K562 (cell line): ENCODE data around the gene KIAA0319L. TPM values are rescaled to one million over a fixed set of nuclear protein-coding genes. Genes with fewer than 3 reads are reported as not detected.

Experiments
- DACH1 ChIP-seq: fragments of 450-650 bp; IDR thresholded peaks from 2 replicates; pipeline ENCODE4 v1.6.1; 2018; ENCODE audit not compliant: partially characterized antibody
- FOXP1 ChIP-seq: sonication (generic); formaldehyde crosslinking; IDR thresholded peaks from 2 replicates; pipeline ENCODE4 v1.8.0; 2022; ENCODE audit warnings: mild to moderate bottlenecking, missing genetic modification reagents
- GABPA ChIP-seq: fragments of 200-800 bp; sonication (Bioruptor generic); conservative IDR thresholded peaks from 2 replicates; pipeline ENCODE4 v1.6.1; 2016; ENCODE audit warnings: low read depth, missing genetic modification characterization, missing compliant biosample characterization
- GABPB1 ChIP-seq: sonication (generic); formaldehyde crosslinking; IDR thresholded peaks from 2 replicates; pipeline ENCODE4 v1.8.0; 2022; ENCODE audit warnings: mild to moderate bottlenecking, missing genetic modification reagents
- GTF2A2 ChIP-seq: IDR thresholded peaks from 2 replicates; pipeline ENCODE4 v1.6.1; 2016; ENCODE audit warnings: mild to moderate bottlenecking, missing genetic modification characterization, missing compliant biosample characterization
- HDAC1 ChIP-seq, 2 experiments: fragments of 450-650 bp; IDR thresholded peaks; 2 replicates each; pipeline ENCODE4 v1.6.1; 2016 to 2017; ENCODE audit warnings: inconsistent platforms in 1 of 2, mild to moderate bottlenecking in 1 of 2, moderate library complexity in 1 of 2
- KAT2B ChIP-seq: IDR thresholded peaks from one replicate; pipeline ENCODE4 v1.6.1; 2012; ENCODE audit warnings: low read depth, mild to moderate bottlenecking, control low read depth, inconsistent platforms, low read length, moderate library complexity
- KDM4B ChIP-seq, 2 experiments: fragments of 450-650 bp in 1 of 2; sonication (generic) in 1 of 2; IDR thresholded peaks; 2 replicates each; pipeline ENCODE4 v1.6.1; 2016 to 2017; ENCODE audit warnings: borderline replicate concordance in 2 of 2, antibody characterized with exemption in 1 of 2, low read depth in 1 of 2, mild to moderate bottlenecking in 1 of 2
- KLF16 ChIP-seq: IDR thresholded peaks from 2 replicates; pipeline ENCODE4 v1.6.1; 2016; ENCODE audit warnings: antibody characterized with exemption
- ZFP30 ChIP-seq: fragments of 250-450 bp; sonication (Bioruptor Pico); IDR thresholded peaks from 2 replicates; pipeline ENCODE4 v1.8.0; 2022; ENCODE audit warnings: moderate library complexity, mild to moderate bottlenecking, inconsistent platforms, borderline replicate concordance
- ZNF699 ChIP-seq: fragments of 250-450 bp; sonication (Bioruptor Pico); IDR thresholded peaks from 2 replicates; pipeline ENCODE4 v1.8.0; 2021; ENCODE audit warnings: mild to moderate bottlenecking, moderate library complexity; ENCODE audit not compliant: insufficient replicate concordance
- polyA plus RNA-seq, 8 experiments: library from polyadenylated mRNA; depleted of rRNA in 4 of 8; stranded (reverse) in 5 of 8; unstranded in 3 of 8; fragments of >200 nt; fragmentation: Nextera tagmentation in 2 of 8; fragmentation: Illumina TruSeq in 1 of 8; extraction: Ambion mirVana in 2 of 8; extraction: Trizol in 1 of 8; gene quantifications; 2 replicates each; pipeline versions ENCODE4 v1.2.1 to v1.2.3, GENCODE V29; 2011 to 2014; ENCODE audit warnings: inconsistent platforms in 1 of 8, missing spikeins in 1 of 8
- total RNA-seq, 7 experiments: library from RNA; depleted of rRNA in 6 of 7; stranded (reverse); fragments of >200 nt in 6 of 7; fragmentation: Illumina TruSeq in 2 of 7; extraction: Trizol in 2 of 7; gene quantifications; 2 replicates each; pipeline versions ENCODE4 v1.2.1 to v1.2.3, GENCODE V29; 2011 to 2021; ENCODE audit warnings: low replicate concordance in 1 of 7
- TF ChIP-seq, protein P1 (sequence below), 2 experiments: fragments of 450-650 bp; formaldehyde crosslinking in 1 of 2; IDR thresholded peaks; 2 replicates each; pipeline versions ENCODE4 v1.4.0 to v1.6.1; 2014 to 2020; ENCODE audit warnings: mild to moderate bottlenecking in 2 of 2, borderline replicate concordance in 1 of 2, low read depth in 1 of 2
- TF ChIP-seq, protein P2 (sequence below), 2 experiments: fragments of 450-650 bp in 1 of 2; sonication (generic) in 1 of 2; formaldehyde crosslinking in 1 of 2; IDR thresholded peaks in 1 of 2; conservative IDR thresholded peaks in 1 of 2; 2 replicates each; pipeline versions ENCODE4 v1.6.1 to v1.8.1; 2016 to 2023; ENCODE audit warnings: mild to moderate bottlenecking in 2 of 2, moderate library complexity in 2 of 2, inconsistent platforms in 1 of 2, missing genetic modification reagents in 1 of 2
- TF ChIP-seq, protein P3 (sequence below): fragments of 450-650 bp; IDR thresholded peaks from 2 replicates; pipeline ENCODE4 v1.6.1; 2016
- TF ChIP-seq, protein P4 (sequence below): fragments of 250-450 bp; sonication (Bioruptor Pico); IDR thresholded peaks from 2 replicates; pipeline ENCODE4 v1.5.0; 2020; ENCODE audit warnings: mild to moderate bottlenecking, borderline replicate concordance

KIAA0319L gene
- total and polyA plus RNA-seq, 9 of the 15 experiments (the other 6 are each of a cell fraction or from before 2014, with no cell fraction given) = 2.4 to 51.7 (median 27.4) TPM

DNA sequence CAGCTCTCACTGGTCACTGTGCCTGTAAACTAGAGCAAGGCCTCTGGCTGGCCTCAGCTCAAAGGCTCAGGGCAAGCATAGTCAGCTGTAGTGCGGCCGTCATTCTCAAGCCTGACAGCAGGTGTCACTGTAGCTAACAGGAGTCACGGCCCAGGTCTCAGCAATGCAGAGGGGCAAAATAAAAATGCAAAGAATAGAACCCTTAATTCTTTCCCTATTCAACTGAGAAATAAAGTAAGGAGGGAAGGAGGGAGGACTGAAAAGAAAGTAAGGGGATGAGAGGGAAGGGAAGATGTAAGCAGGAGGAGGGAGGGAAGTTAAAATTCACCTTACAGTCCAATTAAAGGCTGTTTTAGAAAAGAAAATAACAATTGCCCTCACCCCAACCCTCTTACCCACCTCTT, 106.1 kb downstream of the KIAA0319L start (continued):
- TF ChIP-seq, protein P1, sequence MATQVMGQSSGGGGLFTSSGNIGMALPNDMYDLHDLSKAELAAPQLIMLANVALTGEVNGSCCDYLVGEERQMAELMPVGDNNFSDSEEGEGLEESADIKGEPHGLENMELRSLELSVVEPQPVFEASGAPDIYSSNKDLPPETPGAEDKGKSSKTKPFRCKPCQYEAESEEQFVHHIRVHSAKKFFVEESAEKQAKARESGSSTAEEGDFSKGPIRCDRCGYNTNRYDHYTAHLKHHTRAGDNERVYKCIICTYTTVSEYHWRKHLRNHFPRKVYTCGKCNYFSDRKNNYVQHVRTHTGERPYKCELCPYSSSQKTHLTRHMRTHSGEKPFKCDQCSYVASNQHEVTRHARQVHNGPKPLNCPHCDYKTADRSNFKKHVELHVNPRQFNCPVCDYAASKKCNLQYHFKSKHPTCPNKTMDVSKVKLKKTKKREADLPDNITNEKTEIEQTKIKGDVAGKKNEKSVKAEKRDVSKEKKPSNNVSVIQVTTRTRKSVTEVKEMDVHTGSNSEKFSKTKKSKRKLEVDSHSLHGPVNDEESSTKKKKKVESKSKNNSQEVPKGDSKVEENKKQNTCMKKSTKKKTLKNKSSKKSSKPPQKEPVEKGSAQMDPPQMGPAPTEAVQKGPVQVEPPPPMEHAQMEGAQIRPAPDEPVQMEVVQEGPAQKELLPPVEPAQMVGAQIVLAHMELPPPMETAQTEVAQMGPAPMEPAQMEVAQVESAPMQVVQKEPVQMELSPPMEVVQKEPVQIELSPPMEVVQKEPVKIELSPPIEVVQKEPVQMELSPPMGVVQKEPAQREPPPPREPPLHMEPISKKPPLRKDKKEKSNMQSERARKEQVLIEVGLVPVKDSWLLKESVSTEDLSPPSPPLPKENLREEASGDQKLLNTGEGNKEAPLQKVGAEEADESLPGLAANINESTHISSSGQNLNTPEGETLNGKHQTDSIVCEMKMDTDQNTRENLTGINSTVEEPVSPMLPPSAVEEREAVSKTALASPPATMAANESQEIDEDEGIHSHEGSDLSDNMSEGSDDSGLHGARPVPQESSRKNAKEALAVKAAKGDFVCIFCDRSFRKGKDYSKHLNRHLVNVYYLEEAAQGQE (IDR thresholded peaks at IDR 0.05; ENCODE audit: borderline replicate concordance) = peak; percentile 88
- TF ChIP-seq, protein P1 (CRISPR knock-in tag; IDR thresholded peaks at IDR 0.05; ENCODE audit: low read depth) = no peak
- TF ChIP-seq KAT2B (no peak), KLF16 (peak; percentile 26; the same call in 1 of the 2 replicates), KDM4B (IDR thresholded peaks at IDR 0.05; ENCODE audit: borderline replicate concordance in 2 of 2, low read depth in 1 of 2) (no peak), GABPB1 (CRISPR knock-in tag) (no peak), HDAC1 (IDR thresholded peaks at IDR 0.05) (no peak), FOXP1 (CRISPR knock-in tag) (no peak), GTF2A2 (tag) (no peak), ZFP30 (CRISPR knock-in tag) (no peak), GABPA (tag) (no peak), DACH1 (peak; percentile 15), ZNF699 (CRISPR knock-in tag) (no peak)
- TF ChIP-seq, protein P2, sequence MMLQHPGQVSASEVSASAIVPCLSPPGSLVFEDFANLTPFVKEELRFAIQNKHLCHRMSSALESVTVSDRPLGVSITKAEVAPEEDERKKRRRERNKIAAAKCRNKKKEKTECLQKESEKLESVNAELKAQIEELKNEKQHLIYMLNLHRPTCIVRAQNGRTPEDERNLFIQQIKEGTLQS (IDR thresholded peaks at IDR 0.05) = no peak
- TF ChIP-seq, protein P2 (CRISPR knock-in tag; conservative IDR thresholded peaks at IDR 0.05) = no peak
- TF ChIP-seq, protein P3, sequence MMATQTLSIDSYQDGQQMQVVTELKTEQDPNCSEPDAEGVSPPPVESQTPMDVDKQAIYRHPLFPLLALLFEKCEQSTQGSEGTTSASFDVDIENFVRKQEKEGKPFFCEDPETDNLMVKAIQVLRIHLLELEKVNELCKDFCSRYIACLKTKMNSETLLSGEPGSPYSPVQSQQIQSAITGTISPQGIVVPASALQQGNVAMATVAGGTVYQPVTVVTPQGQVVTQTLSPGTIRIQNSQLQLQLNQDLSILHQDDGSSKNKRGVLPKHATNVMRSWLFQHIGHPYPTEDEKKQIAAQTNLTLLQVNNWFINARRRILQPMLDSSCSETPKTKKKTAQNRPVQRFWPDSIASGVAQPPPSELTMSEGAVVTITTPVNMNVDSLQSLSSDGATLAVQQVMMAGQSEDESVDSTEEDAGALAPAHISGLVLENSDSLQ = 0 out of 2 replicates have a peak, but pooled peaks have one; percentile 34
- TF ChIP-seq, protein P4, sequence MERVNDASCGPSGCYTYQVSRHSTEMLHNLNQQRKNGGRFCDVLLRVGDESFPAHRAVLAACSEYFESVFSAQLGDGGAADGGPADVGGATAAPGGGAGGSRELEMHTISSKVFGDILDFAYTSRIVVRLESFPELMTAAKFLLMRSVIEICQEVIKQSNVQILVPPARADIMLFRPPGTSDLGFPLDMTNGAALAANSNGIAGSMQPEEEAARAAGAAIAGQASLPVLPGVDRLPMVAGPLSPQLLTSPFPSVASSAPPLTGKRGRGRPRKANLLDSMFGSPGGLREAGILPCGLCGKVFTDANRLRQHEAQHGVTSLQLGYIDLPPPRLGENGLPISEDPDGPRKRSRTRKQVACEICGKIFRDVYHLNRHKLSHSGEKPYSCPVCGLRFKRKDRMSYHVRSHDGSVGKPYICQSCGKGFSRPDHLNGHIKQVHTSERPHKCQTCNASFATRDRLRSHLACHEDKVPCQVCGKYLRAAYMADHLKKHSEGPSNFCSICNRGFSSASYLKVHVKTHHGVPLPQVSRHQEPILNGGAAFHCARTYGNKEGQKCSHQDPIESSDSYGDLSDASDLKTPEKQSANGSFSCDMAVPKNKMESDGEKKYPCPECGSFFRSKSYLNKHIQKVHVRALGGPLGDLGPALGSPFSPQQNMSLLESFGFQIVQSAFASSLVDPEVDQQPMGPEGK (CRISPR knock-in tag) = no peak
